HCEC 1CT (cell line): ENCODE results near the gene SUPT4H1.

Experiments used
- DNase-seq: peaks from one replicate; pipeline ENCODE4 v3.0.0-alpha.2; 2017

The SUPT4H1 gene

DNA sequence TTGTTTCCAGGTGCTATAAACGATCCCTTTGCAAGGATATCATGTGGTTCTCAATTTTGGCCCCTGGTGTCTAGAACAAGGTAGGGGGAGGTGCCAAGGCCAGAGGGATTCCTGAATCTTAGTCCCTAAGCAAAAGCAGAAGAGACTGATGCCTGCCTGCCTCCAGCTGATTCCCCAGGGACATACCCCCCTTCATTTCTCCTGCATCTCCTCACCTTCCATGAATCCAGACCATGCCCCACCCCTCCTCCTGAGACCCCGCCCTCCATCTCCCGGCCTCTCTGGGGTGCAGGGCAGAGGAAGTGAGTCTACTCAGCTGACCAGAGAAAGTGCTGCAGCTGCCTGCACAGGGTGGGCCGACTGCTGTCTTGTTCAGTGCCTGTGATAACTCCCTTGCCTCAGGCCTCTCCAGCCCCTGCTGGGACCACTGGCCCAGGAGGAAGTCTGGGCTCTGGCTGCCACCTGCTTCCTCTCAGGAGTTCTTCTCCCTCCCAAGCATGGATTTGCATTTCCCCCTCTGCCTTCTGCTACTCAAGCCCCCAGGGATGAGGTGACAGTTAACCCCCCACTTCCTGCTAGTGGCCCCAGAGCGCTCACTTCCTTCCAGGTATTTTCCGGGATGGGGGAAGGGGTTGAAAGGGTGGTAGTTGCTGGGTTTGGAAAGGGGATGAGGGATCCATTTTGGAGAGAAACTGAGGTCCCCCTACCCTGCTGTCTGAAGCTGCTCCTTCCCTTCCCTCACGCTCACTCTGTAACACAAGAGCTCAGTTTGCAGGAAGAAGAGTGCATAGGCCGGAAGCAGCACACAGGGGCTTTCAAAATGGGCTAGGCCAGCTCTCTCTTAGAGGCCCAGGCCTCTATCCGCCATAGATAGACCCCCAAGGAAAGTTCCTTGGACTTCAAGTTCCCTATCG lies 12.9 kb downstream of the SUPT4H1 start:
- peak; percentile 83 for DNase-seq

DNA sequence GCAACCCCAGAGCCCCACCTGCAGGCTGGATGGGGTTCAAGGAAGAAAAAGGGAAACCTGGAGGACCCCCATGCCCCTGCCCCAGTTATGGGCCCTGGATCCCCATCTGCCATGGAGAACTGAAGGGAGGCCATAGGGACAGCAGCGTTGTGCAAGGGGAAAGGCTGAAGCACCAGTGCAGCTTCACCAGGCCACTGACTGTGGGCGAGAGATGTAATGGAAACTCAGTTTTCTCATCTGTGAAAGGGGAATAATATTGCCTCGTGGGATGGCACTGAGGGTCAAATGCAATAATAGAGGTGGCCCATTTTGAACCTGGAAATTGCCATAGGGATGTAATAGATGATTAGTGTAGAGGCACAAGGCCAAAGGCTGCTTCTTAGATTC lies 13.6 kb downstream of the SUPT4H1 start:
- no peak for DNase-seq

DNA sequence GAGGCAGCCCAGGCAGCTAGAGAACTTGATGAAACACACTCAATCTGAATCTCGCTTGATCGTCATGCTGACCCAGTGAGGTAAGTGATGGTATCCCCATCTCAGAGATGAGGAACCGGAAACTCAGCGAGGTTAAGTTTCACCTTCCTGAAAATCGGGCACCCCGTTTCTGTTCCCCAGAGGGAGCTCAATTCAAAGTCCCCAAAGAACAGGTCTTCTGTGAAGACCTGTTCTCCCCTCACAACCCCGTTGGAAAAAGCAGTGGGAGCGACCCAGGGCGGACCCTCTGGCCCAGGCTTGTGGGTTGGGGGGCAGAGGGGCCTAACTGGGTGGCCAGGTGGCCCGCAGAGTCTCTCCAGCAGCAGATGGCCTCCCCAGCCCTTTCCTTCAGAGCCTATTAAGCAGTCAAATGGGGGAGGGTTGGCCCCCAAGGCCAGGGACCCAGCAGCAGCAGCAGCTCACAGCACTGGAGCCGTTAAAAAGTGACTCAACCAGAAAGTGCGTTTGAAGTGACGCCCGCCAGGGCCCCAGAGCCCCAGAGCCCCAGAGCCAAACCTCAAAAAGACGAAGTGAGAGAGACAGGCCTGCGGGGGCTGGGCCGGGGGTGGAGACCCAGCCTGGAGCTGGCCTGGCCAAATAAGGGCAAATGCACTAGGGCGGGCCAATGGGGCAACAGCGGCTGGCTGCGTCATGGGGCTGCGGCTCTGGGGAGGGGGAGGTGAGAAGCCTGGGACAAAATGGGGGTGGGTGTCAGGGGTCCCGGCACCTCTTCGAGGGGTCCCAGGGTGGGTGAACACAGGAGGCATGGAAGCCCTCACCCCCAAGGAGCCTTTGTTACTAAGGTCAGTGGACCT lies 14.2 kb downstream of the SUPT4H1 start:
- peak; percentile 92 for DNase-seq

DNA sequence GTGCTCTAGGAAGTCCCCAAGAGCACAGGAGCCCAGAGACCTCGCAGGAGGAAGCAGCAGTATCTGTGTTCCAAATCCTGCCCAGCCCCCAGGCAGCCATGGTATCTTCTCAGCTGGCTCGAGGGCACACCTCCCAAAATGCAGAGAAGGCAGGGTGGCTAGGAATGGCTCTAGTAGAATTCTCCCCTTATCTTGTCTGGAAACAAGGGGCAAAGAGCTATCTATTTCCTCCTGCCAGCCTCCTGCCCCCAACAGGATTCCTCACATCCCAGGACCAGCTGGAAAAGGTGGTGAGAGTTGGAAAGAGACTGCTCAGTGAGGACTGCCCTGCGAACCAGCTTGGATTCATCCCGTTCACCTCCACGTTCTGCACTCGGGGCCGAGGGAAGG lies 14.8 kb downstream of the SUPT4H1 start:
- no peak for DNase-seq

DNA sequence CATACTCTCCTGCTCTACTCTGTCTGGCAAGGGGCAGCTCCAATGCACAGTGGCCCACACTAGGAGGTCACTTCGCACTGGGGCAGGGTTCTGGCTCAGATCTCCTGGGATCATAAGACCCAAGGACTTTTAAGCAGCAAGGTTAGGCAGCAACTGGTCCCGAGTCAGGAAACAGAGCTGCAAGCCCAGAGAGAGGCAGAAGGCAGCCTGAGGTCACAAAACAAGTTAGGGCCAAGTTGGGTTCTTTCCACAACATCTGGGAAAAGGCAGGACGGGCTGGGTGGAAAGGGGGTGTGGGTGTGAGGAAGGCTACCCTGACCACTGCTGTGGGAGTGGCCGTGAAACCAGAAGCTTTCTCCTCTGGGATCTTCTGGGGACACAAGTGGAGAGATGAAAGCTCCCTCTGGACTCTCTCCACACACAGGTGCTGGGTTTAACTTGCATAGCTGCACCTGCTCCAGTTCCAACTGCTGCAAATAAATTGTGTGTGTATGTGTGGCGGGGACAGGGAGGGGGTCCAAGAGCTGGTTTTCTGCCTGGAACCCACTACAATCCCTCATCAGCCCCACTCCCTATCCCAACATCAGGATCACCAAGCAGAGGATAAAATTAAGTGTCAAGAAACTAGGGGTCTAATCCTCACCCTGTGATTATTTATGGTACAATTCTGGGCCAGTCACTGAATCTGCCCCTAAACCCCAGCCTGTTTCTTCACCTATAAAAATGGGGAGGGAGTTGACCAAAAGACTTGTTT lies 15.4 kb downstream of the SUPT4H1 start:
- DNase-seq: peak; percentile 21

DNA sequence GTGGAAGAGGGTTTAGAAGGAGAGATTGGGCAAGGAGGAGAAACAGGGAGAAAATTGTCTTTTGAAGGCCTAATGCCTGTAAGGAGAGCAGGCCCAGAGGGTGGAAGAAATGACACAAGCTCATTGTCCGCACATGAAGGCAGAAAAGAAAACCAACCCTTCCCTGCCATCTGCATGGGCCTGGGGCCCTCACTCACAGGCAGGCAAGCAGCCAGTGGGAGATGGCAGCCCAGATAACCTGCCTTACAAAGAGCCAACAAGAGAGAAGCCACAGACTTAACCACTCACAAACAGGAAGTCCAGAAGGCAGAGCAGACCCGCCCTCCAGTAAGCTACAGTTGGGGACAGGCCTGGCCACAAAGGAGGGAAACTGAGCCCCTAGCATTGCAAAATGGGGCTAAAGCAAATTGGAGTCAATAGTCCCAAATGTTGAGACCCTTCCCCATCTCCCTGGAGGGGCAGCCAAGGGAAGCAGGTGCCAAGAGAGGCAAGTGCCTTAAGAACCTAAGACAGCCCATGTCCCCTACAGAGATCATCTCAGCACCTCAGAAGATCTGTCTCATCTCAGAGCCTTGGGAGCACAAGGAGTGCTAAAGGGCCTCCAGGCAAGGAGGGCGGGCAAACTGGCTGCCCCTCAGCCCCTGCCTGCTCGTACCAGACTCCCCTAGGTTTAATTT lies 16.1 kb downstream of the SUPT4H1 start:
- DNase-seq: no peak

DNA sequence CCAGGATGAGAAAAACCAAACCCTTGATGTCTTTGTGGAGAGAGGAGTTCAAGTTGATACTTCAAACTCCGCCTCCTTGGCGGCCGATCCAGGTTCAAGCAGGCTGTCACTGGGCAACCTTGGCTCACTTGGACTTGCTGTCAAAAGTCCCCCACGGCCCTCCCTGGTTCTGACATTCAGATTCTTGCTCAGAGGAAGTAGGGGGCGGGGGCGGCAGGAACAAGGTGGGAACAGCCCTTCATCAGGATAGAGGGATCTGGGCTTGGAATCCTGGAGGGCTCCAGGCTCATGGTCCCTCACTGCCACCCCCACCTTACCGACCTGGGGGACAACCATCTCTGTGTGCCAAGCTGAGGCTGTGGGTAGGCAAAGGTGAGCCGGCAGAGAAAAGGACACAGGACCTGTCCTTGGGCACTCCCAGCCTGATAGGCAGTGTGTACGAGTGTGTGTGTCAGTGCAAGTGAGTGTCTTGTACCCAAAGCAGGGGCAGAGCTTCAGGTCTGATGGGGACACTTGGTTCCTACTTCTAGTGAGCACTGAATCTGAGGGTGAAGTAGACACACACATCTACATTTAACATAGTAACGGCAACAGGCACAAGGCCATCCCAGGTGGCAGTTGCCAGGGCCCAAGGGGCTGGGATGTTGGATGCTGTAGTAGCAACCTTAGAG lies 16.8 kb downstream of the SUPT4H1 start:
- DNase-seq: no peak

DNA sequence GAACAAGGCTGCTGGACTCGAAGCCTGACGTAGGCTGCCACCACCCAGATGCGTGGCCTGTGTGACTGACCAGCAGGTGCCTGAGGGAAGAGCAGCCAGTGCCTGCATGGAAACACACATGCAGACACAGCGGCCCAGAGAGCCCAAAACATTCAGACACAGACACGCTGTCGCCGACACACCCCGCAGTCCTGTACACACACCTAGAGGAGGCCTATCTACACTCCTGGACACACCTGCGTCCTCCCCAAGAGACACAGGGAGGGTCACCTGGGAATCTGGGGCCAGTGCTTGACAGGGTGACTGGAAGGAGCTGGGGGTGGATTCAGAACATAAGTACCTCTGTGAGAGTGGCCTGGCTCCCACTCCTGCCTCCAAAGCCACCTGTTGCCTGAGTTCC lies 17.3 kb downstream of the SUPT4H1 start:
- DNase-seq: no peak

DNA sequence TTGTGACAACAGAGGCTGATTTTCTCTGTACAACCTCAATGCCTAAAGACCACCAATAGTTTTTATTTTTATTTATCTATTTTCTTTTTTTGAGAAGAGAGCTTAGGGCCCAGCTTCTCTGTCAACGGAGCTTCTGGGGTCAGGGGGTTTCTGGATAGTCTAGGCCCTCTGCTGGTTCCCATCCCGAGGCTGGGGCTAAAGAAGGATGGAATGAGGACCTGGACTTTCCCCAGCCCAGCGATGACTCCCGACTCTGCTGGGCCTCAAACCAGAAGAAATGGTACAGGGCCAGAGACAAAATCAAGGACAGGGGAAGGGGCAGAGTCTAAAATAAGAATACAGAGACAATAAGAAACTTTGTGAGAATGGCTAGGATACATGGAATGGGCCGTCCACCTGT lies 17.7 kb downstream of the SUPT4H1 start:
- no peak for DNase-seq

DNA sequence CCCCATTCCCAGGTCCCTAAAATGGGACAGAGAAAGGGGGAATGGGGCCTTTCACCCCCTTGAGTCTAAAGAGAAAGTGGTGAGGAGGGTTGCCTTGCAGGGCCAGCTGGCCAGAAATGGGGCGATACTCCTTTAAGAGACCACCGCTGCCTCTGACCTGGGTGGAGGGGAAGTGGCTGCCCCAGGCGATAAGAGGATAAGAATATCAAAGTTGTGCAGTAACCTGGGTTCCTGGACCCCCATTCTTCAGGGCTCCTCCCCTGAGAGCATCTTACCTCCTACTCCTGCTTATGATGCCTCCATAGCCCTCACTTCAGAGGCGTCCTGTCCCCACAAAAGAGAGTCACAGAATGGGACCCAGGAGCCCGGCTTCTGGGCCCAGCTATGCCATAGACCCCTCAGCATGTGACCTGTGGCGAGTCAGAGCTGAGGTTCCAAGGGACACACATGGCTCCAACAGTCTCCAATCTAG lies 18.2 kb downstream of the SUPT4H1 start:
- no peak for DNase-seq

DNA sequence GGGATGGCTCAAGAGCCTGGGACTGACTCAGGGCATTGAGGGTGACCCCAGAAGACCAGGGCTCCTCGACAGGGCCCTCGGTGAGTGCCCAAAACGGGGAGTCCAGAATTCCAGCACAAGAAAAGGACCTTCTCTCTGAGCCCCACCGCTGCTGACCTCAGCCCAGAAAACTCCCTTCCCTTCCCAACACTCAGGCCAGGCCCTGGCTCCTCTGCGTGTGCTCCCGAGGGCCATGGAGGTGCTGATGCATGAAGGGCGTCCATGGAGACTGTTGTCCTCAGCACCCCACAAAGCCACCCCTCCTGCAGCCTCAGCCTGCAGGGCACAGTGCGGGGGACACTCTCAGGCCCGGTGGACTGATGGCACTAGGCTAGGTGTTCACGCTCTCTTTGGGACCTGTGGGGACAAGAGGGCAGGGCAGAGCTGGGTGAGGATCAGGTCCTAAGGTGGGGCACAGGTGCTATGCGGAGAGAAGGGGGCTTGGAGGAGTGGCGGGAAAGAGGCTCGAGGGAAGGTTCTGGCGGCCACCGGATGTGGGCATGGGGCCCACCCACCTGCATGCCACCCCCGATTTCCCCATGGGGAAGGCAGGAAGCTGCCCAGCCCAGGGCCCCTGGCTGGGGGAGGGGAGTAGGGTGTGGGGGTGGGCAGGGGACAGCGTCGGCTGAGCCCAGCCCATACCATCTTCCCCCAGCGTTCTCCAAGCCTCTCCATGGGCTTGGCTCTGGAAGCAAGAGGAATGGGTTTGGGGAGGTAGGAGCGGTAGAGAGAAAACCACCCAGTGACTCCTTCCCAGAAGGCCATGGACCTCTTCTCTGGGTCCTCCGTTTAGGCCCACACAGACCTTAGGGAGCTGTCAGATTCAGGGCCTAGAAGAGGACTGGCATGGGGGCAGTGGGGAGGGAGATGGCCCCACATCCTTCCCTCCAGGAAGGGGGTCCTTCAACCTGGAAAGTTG lies 18.9 kb downstream of the SUPT4H1 start:
- no peak for DNase-seq

DNA sequence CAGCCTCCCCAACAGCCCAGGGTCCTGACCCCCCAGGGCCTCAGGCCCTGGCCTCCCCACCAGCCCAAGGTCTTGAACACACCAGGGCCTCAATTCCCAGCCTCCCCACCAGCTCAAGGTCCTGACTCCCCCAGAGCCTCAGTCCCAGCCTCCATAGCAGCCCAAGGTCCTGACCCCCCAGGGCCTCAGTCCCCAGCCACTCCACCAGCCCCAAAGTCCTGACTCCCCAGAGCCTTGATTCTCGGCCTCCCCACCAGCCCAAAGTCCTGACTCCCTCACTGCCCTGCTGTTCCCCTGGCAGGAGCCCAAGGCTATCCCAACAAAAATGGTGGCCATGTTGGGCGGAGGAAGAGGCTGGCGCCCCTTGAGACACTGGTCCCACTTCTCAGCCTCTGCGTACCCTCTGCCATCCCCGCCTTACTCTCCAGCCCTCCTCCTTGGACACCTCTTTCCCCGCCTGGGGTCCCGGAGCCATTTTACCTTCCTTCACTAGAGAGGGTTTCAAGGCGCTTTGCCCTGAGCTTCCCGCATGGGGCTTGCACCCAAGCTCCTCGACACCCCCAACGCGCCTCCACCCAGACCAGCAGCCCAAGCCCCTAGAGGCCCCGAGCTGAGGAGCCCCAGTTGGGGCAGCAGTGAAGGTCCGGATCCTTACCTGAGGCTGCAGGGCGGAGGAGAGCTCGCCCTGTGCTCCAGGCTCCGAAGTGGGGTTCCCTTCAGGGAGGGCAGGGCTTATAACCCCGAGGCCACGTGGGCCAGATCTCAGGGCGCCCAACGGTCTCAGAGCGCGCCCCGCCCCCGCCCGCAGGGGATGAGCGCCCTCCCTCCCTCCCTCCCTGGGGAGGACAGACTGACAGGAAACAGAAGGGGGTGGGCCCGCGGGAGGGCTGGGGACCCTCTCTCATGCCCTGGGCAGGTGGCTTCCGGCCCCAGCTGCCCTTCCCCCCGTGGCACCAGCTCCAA lies 19.9 kb downstream of the SUPT4H1 start:
- no peak for DNase-seq

DNA sequence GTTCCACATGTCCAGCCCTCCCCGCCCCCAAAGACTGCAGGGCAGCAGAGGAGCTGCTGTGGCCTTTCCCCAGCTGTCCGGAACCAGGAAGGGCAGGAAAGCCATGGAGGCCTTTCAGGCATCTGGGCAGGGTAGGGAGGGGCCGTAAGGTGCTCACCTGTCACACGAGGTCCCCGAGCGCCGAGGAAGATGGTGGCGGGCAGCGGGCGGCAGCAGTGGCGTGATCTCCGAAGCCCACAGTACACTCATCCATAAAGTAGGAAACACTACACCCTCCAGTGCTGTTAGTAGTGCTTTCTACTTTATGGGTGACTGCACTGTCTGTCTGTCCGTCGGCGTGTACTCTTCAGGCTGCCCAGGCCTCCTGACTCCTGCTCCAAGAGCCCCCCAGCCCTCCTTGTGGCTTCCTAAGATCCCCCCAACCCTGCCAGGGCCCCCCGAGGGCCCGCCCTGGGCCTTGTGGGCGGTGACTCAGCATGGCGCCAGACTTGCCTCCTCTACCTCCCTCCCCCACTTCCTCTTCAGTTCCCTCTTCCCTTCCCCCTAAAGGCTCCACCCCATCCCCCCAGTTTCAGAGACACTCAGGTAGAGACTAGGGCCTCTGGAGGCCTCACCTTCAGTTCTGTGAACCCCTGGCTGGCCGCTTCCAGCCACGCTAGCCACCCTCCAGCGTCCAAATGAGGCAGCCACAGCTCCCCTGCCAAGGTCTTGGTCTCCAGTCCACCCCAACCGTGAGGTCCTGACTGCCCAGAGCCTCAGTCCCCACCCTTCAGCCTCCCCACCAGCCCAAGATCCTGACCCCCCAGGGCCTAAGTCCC lies 20.8 kb downstream of the SUPT4H1 start:
- DNase-seq: no peak

DNA sequence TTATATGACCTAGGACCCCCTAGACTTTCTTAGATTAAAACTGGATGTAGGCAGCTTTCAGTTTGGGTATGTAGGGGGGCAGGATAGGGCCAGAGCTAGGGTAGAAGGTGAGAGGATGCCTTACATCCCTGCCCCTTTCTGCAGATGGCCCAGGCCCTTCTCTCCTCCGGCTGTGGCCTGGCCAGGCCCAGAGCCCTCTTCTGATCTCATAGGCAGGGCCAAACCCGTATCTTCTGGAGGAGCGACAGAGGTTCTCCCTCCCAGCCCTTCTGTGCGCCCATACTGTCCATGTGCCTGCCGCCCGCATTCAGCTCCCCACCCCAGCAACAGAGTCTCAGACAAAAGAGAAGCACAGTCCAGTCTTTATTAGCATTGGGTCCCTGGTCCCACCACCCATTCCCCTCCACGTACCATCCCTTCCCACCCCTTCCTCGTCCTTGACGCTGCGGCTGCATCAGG lies 21.4 kb downstream of the SUPT4H1 start:
- DNase-seq: no peak

DNA sequence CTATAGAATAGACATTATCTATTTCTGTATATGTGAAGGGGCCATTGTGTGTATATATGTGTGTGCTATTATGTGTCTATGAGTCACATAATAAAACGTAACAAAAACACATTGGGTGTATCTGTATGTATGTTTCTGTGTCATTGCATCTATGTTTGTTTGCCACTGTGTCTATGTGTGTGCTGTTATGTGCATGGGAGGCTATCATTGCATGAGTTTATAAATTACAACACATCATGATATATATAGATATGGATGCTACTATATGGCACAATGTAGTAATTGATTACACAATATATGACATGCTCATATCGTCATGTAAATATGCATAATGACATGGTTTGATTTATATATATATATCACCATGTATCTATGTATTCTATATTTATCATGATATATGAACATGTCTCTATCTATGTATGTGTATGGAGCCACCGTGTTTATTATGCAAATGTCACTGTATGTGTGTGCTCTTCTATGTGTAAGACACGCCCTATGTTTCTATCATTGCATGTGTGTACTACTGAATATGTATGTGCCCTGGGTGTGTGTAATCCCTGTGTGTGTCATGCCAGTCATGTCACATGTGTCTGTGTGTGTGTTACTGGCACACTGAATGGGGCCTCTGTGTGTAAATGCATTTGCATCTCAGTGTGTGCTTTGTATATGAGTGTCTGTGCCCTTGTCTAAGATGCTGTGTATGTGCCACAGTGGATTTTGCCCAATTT lies 22.0 kb downstream of the SUPT4H1 start:
- DNase-seq: no peak

DNA sequence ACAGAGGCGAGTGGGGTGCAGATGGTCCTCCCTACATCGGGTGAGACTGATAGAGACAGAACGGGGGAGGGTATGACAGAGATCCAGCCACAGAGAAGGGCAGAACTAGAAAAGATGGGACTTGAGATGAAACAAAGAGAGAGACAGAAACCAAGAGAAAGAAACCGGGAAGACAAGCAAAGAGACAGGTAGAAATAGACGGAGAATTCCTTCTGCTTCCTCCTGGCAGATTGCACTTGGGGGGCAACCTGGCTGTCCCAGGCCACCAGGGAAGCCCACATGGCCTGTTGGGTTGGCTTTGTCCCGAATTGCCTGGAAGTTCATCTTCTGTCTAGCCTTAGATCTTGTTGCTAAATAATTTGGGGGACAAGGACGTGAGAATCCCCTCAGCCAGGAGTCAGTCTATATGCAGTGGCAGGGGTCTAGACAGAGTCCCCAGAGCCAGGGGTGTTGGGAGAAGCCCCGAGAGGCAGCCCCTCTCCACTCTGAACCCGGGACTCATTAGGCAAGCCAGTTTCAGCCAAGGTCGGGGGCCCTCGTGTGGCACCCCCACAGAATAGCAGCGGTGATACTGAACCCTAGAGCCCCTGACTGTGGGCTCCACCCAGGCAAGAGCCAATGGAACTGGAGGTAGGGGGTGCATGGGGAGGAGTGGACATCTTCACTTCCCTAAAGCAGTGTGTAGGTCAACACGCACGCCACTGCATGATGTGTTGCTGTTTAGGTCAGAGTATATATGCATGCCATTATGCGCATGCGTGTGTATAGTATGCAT lies 22.8 kb downstream of the SUPT4H1 start:
- no peak for DNase-seq
